Measurements from ENCODE around the gene PRIMA1. TPM values are rescaled to one million over a fixed set of nuclear protein-coding genes. Genes with fewer than 3 reads are reported as not detected.

Gene PRIMA1
- total and polyA plus RNA-seq, 2 experiments from 2014 or later, result 2.1 to 3.5 TPM

DNA sequence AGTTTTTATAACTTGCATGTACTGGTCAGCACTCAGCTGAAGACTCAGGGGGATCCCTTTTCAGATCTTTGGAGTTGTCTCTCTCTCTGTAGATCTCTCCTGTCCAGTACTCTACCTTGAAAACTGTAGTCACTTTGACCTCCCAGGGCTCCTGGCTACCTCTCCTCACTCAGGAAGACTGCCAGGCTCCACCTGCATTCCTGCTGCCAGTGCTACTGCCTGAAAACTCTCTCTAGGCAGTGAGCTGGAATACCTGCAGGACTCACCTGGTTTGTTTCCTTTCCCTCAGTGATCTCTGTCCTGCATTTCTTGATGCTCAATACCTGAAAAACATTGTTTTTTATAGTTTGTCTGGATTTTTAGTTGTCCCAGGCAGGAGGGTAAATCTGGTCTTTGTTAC, 87.4 kb downstream of the PRIMA1 start (continued):
- TF ChIP-seq, protein P1, sequence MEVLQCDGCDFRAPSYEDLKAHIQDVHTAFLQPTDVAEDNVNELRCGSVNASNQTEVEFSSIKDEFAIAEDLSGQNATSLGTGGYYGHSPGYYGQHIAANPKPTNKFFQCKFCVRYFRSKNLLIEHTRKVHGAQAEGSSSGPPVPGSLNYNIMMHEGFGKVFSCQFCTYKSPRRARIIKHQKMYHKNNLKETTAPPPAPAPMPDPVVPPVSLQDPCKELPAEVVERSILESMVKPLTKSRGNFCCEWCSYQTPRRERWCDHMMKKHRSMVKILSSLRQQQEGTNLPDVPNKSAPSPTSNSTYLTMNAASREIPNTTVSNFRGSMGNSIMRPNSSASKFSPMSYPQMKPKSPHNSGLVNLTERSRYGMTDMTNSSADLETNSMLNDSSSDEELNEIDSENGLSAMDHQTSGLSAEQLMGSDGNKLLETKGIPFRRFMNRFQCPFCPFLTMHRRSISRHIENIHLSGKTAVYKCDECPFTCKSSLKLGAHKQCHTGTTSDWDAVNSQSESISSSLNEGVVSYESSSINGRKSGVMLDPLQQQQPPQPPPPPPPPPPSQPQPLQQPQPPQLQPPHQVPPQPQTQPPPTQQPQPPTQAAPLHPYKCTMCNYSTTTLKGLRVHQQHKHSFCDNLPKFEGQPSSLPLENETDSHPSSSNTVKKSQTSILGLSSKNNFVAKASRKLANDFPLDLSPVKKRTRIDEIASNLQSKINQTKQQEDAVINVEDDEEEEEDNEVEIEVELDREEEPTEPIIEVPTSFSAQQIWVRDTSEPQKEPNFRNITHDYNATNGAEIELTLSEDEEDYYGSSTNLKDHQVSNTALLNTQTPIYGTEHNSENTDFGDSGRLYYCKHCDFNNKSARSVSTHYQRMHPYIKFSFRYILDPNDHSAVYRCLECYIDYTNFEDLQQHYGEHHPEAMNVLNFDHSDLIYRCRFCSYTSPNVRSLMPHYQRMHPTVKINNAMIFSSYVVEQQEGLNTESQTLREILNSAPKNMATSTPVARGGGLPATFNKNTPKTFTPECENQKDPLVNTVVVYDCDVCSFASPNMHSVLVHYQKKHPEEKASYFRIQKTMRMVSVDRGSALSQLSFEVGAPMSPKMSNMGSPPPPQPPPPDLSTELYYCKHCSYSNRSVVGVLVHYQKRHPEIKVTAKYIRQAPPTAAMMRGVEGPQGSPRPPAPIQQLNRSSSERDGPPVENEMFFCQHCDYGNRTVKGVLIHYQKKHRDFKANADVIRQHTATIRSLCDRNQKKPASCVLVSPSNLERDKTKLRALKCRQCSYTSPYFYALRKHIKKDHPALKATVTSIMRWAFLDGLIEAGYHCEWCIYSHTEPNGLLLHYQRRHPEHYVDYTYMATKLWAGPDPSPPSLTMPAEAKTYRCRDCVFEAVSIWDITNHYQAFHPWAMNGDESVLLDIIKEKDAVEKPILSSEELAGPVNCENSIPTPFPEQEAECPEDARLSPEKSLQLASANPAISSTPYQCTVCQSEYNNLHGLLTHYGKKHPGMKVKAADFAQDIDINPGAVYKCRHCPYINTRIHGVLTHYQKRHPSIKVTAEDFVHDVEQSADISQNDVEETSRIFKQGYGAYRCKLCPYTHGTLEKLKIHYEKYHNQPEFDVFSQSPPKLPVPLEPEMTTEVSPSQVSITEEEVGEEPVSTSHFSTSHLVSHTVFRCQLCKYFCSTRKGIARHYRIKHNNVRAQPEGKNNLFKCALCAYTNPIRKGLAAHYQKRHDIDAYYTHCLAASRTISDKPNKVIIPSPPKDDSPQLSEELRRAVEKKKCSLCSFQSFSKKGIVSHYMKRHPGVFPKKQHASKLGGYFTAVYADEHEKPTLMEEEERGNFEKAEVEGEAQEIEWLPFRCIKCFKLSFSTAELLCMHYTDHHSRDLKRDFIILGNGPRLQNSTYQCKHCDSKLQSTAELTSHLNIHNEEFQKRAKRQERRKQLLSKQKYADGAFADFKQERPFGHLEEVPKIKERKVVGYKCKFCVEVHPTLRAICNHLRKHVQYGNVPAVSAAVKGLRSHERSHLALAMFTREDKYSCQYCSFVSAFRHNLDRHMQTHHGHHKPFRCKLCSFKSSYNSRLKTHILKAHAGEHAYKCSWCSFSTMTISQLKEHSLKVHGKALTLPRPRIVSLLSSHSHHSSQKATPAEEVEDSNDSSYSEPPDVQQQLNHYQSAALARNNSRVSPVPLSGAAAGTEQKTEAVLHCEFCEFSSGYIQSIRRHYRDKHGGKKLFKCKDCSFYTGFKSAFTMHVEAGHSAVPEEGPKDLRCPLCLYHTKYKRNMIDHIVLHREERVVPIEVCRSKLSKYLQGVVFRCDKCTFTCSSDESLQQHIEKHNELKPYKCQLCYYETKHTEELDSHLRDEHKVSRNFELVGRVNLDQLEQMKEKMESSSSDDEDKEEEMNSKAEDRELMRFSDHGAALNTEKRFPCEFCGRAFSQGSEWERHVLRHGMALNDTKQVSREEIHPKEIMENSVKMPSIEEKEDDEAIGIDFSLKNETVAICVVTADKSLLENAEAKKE (CRISPR knock-in tag; IDR thresholded peaks at IDR 0.05), result no peak
- TF ChIP-seq ZNF331 (CRISPR knock-in tag; IDR thresholded peaks at IDR 0.05; ENCODE audit: low read depth) (no peak), EZH2phosphoT487 (IDR thresholded peaks at IDR 0.05; ENCODE audit: unreplicated experiment) (no peak), NANOG (IDR thresholded peaks at IDR 0.05; ENCODE audit: borderline replicate concordance) (no peak), POLR2AphosphoS5 (IDR thresholded peaks at IDR 0.05; ENCODE audit: low read depth) (no peak), ZNF114 (CRISPR knock-in tag; IDR thresholded peaks at IDR 0.05) (no peak), STAT1 (IDR thresholded peaks at IDR 0.05; ENCODE audit: unreplicated experiment) (no peak), CREB1 (CRISPR knock-in tag; IDR thresholded peaks at IDR 0.05; ENCODE audit: low read depth) (no peak)
- TF ChIP-seq, protein P2, sequence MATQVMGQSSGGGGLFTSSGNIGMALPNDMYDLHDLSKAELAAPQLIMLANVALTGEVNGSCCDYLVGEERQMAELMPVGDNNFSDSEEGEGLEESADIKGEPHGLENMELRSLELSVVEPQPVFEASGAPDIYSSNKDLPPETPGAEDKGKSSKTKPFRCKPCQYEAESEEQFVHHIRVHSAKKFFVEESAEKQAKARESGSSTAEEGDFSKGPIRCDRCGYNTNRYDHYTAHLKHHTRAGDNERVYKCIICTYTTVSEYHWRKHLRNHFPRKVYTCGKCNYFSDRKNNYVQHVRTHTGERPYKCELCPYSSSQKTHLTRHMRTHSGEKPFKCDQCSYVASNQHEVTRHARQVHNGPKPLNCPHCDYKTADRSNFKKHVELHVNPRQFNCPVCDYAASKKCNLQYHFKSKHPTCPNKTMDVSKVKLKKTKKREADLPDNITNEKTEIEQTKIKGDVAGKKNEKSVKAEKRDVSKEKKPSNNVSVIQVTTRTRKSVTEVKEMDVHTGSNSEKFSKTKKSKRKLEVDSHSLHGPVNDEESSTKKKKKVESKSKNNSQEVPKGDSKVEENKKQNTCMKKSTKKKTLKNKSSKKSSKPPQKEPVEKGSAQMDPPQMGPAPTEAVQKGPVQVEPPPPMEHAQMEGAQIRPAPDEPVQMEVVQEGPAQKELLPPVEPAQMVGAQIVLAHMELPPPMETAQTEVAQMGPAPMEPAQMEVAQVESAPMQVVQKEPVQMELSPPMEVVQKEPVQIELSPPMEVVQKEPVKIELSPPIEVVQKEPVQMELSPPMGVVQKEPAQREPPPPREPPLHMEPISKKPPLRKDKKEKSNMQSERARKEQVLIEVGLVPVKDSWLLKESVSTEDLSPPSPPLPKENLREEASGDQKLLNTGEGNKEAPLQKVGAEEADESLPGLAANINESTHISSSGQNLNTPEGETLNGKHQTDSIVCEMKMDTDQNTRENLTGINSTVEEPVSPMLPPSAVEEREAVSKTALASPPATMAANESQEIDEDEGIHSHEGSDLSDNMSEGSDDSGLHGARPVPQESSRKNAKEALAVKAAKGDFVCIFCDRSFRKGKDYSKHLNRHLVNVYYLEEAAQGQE (IDR thresholded peaks at IDR 0.05; ENCODE audit: unreplicated experiment), result no peak

All from GM23338 (cell line).